ENCODE measurements around the gene CYYR1. TPM values are rescaled to one million over a fixed set of nuclear protein-coding genes. Genes with fewer than 3 reads are reported as not detected.

The CYYR1 gene
- not detected in 2 replicates for total RNA-seq

GRCh38 chr21:26572702-26573381, at the start of gene CYYR1:
CYYR1 (minus strand) TSS chr21:26573286; CDS start chr21:26572940, 346 bp downstream.

